ENCODE measurements around the gene MYO7B.

MYO7B gene

DNA sequence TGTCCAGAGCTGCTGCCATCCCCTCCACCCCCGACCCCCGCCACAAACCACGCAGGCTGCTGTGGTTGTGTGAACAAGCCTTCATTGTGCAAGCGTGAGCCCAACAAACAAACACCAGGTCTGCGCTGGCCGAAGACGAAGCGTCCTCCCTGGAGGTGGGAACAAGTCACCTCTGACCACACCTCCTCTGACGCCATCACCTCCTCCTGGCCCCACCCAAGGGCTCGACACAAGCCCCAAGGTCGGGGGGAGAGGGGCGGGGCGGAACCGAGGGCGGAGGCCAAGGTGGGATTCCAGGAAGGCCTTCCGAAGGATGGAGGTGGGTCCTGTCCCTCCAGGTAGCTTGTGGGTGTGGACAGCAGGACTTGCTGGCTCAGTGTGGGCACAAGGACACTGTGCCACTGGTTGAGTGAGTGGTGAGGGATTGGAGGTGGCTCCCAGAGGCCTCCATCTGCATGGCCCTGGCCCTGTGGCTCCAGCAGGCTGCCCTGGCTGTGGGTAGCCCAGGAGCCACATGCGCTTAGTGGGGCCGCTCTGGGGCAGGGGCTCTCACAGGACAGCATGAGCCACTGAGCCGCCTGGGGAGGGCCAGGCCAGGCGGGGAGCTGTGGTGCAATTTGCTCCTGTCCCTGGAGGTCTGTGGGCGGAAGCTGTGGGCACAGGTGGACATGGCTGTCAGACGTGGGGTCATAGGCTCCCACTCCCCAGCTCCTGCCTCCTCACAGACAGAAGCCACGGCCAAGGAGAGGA lies 103.1 kb downstream of the MYO7B start:
- no peak for DNase-seq (ENCODE audit: low spot score)

DNA sequence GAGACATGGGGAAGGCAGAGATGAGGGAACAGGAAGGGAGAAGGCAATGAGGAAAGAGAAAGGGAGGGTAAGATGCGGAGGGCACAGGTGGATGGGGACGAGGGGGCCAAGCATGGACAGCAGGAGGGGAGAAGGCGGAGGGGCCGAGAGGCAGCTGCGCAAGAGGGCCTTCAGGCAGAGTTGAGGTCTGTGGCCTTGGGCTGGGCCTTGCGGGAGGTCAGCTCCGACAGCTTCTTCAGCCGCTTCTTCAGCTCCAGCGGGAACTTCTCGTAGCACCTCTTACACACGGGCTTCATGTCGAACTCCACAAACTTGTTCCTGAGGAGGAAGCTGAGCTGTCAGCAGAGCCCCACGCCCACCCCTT lies 103.6 kb downstream of the MYO7B start:
- no peak for DNase-seq (ENCODE audit: low spot score)

DNA sequence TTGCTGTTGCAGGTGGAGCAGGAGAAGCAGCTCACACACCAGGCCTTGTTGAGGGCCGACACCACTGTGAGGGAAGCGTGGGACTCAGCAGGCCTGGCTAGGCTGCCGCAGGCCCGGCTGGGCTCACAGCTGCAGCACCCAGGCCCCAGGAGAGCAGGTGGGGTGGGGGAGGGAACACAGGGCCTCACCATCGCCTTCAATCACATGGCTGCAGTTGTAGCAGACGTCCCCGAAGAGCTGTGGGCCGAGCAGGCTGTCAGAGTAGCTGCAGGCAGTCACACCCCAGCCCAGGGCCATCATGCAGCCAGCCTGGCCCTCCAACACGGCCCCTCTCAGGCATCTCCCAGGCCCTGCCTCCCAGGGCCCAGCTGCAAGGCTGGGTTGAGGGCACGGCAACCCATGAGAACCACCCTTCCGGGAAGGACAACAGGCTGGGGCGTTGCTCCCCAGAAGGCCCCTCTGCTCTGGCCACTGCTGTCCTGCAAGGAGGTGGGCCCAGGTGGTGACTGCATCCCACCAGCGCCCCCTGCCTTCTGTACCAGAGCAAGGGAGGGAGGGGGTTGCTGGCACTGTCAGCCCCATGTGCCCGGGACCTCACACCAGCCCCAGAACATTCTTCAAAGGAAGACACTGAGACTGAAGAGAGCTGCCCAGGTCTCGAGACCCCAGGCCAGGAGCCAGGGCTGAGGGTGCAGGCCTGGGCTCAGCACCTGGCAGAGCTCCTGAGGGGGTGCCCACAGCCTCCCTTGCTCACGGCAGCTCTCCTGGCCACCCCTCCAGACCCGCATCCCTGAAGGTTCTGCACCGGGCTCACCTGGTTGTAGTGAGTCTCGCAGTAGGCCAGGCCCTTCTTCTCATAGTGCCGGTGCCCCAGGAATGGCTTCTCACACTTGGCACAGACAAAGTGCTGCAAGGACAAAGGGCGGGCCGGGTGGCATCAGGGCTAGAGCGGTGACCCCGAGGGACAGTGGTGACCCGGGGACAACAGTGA lies 104.9 kb downstream of the MYO7B start:
- DNase-seq (ENCODE audit: low spot score): no peak

- no peak for DNase-seq (ENCODE audit: low spot score)
These were observed 105.7 kb downstream of the MYO7B start for GRCh38 chr2:127641133-127641532.

DNA sequence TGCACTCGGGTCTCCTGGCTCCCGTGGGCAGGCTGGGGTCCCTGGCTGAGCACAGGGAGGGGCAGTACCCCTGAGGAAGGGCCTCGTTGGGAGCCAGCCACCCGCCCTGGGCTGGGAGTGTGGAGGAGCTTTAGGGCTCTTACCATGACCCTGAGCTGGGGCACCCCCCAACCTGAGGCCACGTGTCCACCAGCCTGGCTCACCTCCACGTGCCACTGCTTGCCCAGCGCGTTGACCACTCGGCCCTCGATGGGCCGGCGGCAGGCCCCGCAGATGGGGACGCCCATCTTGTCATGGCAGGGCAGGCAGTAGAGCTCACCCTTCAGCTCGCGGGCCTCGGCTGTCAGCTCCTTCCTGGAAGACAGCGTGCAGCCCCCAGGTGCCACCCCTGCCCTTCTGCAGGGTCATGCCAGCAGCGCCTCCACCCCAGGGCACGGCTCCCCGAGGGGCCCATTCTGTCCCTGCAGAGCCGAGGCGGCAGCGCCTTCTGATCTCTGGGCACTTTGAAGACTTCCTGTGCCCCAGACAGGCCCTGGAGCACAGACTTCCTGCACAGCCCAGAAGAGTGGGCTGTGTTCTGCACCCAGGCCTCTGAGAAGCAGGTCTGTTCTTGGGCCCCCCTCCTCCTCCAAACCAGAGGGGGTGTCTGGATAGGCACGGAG lies 106.5 kb downstream of the MYO7B start:
- DNase-seq (ENCODE audit: low spot score): no peak

DNA sequence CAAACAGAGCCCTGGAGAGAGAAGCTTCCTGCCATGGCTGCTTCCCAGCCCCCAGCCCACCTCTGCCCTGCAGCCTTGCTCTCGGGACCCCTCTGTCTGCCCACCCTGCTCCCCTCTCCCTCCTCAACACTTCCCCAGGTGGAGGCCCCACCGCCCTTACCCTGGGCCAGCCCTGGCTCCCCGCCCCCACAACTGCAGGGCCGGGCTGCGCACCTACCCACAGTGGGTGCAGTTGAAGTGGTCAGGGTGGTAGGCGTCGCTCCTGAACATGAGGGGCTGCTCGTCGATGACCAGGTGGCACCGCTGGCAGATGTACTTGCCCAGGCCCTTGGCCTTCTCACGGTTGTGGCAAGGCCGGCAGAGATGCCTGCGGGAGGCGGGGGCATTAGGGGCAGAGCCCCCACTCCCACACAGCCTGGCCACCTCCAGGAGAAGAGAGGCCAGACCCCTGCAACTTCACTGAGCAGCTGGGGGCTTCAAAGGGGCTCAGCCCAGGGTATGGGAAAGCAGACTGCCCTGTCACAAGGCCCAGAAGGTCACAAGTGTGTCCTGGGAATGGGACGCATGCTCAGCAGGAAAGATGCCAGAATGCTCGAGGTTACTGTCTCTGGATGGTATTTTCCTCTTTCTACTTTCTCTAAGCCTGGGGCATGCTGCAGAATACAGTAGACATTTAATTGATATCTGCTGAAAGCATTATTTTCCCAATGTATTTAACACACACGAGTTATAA lies 107.4 kb downstream of the MYO7B start:
- DNase-seq (ENCODE audit: low spot score): no peak

DNA sequence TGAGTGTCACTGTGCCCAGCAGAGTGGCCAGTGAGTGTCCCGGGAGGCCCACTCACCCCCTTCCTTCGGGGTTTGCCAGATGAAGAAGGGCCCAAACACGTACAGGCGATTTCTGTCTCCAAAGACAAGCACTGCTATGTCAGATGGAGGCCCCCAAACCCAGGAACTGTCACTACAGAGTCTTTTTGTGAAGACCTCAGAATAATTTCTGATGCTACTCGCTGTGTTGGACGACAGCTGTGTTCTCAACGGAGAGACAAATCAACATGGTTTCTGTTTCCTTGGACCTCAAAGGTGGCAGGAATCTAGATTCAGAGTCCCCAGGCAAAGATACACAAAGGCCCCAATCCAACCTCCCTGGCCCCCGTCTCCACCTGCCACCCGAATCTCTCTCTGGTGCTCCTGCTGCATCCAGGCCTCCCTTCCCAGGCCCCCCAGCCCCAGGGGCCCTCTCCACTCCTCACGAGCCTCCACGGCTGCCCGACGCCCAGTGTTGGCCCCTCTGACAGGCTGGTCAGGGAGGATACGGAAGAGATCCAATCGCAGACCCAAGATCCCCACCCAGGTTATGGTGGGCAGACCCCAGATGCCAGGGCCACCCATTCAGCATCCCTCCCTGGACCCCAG lies 108.1 kb downstream of the MYO7B start:
- no peak for DNase-seq (ENCODE audit: low spot score)

DNA sequence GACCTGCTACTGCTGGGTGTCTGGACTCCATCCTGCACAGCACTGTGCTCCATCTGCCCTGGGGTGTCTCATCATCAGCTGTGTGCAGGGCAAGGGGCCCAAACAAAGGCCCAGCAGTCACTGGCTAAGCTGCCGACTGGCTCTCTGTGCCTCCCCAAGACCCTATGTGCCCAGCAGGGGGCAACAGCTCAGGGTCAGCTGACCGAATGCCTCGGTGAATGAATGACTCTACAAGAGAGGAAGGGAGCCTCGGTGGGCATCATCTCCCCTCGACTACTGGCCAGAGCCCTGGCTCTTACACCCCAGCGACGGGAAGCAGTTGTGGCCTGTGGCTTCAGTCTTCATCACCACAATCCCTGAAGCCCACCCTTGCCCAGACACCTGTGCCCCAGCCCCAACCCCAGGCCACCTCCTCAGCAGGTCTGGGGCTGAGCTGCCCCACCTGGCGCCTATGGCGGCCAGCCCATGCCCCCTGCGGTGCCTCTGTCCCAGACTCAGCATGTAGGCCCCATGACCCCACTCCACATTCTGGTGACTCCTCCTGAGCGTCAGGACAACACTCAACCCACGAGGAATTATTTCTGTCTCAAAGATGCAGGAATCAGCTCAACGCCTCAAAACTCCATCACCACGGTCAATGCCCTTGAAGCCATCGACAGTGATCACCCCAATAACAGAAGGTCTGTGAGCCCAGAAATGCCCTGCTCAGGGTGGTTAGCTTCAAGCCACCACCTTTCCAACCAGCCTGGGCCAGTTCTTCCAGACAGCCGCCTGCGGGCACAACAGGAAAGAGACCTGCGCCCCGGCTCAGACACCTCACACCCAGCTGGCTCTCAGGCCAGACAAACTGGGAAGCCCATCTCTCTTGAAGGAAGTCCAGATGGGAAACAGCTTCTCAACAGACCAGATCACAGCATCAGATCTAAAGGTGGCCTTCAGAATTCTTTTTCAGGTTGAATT lies 108.9 kb downstream of the MYO7B start:
- DNase-seq (ENCODE audit: low spot score): no peak

- no peak for DNase-seq (ENCODE audit: low spot score)
These were observed 109.5 kb downstream of the MYO7B start for GRCh38 chr2:127645026-127645394.

DNA sequence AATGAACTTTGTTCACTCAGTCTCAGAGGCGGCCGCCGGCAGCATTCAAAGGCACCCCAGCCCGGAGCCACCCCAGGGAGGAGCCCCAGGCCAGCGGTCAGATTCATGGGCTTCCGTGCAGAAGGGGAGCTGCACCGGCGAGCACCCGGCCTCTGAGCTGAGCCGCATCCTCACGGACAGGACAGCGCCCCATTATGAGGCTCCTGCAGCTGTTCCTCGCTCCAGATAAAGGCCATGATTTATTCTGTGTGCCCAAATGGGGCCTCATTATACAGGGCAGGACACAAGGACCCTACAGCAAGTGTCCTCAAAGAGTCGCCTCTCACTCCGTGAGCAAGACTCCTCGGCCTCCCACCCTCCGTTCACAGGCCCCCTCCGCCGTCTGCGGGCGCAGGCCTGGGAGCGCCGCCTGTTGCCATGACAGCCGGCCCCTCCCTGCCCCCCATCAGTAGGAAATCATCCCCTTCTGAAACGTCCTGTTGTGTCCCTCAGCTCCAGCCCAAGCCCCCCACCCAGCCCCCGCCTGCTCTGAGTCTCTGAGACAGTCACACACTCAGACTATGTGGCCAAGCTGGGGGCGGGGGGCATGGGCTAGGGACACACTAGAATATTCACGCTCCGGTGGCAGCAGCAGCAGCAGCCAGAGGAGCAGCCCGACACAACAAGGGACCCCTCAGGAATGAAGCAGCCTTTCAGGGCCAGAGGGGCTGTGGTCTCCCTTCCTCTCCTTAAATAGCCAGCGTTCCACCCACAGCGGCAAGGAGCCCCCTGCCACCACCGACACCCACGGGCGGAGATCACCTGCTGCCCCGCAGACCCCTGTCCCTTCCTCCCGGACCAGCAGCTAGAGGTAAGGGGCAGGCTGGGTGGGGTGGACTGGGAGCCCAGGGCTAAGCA lies 110.2 kb downstream of the MYO7B start, which contains the start of gene GPR17:
Gene GPR17, plus strand, starts transcription at position 759 of the 897 bp plus-strand sequence. CDS start 4,583 bp downstream, outside the sequence.
- DNase-seq (ENCODE audit: low spot score): no peak

DNA sequence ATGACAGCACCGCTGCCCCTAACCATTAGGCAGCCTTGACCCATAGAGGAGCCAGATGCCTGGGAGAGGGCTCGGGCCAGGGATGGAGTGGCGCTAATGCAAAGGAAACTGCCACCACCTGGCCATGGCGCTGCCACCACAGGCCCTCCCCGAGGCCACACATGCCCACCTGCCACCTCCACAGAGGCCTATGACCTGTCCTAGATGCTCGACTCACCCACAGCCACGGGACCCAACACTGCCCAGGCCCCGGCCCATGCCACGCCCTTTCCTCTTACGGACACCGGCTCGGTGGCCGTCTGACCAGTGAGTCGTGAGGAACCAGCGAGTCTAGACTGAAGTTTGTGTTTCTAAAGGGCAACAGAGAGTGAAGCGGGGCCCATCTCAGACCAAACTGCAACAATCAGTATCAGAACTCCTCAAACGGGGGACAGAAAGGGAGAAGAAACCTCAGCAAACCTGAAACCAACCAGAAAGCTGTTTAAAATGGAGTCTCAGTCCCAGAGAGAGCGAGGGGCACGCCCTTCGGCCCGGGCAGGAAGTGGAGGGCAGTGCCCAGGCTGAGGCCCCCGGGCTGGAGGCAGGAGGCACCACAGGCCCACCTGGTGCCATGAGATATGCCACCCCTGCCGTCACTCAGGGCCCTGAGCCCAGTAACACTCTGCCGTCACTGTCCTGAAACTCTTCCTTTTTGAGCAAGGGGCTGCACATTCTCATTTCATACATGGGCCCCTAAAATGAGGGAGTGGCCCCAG lies 111.2 kb downstream of the MYO7B start:
- DNase-seq (ENCODE audit: low spot score): no peak

- no peak for DNase-seq (ENCODE audit: low spot score)
These were observed 112.0 kb downstream of the MYO7B start for GRCh38 chr2:127647242-127648190.

DNA sequence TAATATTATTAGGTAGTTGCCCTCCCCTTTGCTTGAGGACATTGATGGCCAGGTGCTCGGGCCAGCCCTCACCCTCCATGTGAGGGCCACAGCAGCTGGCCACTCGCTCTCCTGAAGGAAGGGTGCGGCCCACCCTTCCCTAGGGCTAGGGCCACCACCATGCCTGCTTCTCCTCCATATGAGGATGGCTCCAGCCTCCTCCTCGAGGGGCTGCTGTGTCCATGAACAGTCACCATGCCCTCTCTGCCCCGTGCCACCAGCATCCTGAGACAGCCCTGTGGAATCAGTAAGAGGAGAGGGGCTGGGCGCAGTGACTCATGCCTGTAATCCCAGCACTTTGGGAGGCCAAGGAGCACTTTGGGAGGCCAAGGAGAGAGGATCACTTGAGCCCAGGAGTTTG lies 112.8 kb downstream of the MYO7B start:
- DNase-seq (ENCODE audit: low spot score): no peak

DNA sequence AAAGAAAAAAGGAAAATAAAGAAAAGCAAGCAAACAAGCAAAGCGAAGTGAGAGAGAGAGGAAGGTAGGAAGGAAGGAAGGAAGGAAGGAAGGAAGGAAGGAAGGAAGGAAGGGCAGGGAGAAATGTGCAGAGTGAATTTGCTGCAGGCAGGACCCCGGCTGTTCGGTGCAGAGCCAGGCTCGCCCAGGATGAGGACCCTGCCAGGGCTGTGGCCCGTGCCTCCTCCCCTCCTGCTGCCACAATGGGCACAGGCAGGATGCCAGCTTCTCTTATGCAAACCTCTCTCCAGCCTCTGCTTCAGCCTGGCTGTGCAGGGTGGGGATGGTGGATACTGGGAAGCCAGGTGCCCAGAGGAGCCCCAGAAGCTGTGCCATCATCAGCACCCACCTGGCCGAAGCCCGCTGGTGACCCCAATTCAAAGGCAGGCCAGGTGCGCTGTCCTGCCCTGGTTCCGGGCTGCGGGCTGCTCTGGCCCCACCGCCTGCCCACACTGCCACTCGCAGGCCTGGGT lies 113.7 kb downstream of the MYO7B start:
- DNase-seq (ENCODE audit: low spot score): no peak

GRCh38 chr2:127649684-127650040 lies 114.2 kb downstream of the MYO7B start:
- DNase-seq (ENCODE audit: low spot score): peak; percentile 83

DNA sequence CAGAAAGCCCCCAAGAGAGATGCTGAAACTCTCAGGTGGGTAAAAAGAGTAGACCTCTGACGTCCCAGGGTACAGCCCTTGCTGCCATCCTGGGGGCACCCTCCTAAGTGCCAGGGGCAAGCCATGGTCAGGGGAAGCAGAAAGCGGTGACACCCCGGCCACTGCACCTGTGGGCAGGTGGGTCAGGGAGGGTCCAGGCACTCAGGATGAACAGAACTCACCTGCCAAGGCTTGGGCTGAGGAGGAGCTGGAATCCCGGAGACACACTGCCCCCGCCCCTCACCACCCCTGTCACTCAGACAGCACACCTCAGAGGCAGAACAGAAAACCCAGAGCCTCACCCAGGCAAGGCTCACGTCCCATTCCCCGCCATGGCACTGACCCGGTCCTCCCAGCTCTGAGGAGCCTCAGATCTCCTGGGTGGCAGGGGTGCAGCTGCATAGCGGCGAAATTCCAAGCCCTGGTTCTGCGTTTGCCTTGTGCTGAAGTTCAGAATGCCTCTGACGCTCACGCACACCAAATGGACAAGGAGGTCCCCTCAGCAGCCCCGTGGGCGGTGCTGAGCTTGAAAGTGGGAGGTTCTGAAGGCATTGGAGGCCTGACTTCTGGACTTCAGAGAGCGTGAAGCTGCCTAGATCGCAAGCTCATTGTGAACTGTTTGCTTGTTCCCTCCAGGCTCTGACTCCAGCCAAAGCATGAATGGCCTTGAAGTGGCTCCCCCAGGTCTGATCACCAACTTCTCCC lies 114.7 kb downstream of the MYO7B start:
- DNase-seq (ENCODE audit: low spot score): no peak

Data from D341Med (cell line).